ENCODE measurements around the gene OXA1L. TPM values are rescaled to one million over a fixed set of nuclear protein-coding genes. Genes with fewer than 3 reads are reported as not detected.

The OXA1L gene
- polyA plus RNA-seq, 1 donor (not counting 4 experiments of a cell fraction or from before 2014, with no cell fraction given): 130 TPM

DNA sequence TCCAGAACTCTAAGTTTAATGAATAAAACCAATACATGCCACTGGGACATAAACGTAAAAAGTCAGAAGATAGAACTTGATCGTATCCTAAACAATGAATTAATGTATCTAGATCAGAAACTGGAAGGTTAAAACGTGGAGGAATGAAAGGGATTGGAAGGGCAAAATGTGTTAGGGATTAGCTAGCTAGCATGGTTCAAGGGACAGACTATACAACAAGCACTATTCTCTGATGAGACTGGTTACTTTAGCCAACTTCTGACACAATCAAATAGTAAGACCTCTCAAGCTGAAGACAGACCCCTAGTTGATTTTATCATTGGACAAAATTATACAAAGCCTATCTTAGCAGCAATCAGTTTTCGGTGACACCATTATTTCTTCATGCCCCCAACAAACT, 18.7 kb upstream of the OXA1L start:
- no peaks in the 10 kb centered on the region for H3K9me1 ChIP-seq (ENCODE audit: control insufficient read depth, extremely low read depth, insufficient read depth, low read length)
- TF ChIP-seq CTCF (optimal IDR thresholded peaks at IDR 0.05 in 1 of 3, IDR thresholded peaks at IDR 0.05 in 1 of 3, conservative IDR thresholded peaks at IDR 0.05 in 1 of 3; ENCODE audit: extremely low read depth in 1 of 3, insufficient read depth in 2 of 3, low read length in 3 of 3) (no peak), EZH2 (IDR thresholded peaks at IDR 0.05; ENCODE audit: low read length) (no peak)
- H3K9ac ChIP-seq (ENCODE audit: control insufficient read depth, extremely low read depth, insufficient read depth, low read length): no peak overlapping the region
- H3K27me3 ChIP-seq (ENCODE audit: control insufficient read depth, extremely low read depth, insufficient read depth, low read length): no peaks in the 10 kb centered on the region
- dilution Hi-C loops (cut with MboI; ENCODE audit: extremely low pct_ligation_motif_present, low sequenced_read_pairs): no loop called here
- no peak for FAIRE-seq
- no peaks in the 10 kb centered on the region for H3K36me3 ChIP-seq (ENCODE audit: control insufficient read depth in 2 of 2, extremely low read depth in 1 of 2, insufficient read depth in 2 of 2, low read length in 2 of 2)
- H3K4me1 ChIP-seq (ENCODE audit: control insufficient read depth, extremely low read depth, insufficient read depth, low read length): no peaks in the 10 kb centered on the region
- H3K4me3 ChIP-seq (ENCODE audit: control insufficient read depth in 2 of 3, extremely low read depth in 1 of 3, insufficient read depth in 2 of 3, low read depth in 1 of 3, low read length in 3 of 3): no peak overlapping the region
- no peaks in the 10 kb centered on the region for H4K20me1 ChIP-seq (ENCODE audit: control insufficient read depth, extremely low read depth, insufficient read depth, low read length)
- no peaks in the 10 kb centered on the region for H3K9me3 ChIP-seq (ENCODE audit: control insufficient read depth, low read depth, low read length)
- H3K4me2 ChIP-seq (ENCODE audit: control insufficient read depth, extremely low read depth, insufficient read depth, low read depth, low read length): no peak overlapping the region
- no peak for DNase-seq (ENCODE audit: low read depth, low spot score)
- H3K27ac ChIP-seq (ENCODE audit: control insufficient read depth, insufficient read depth, low read length): no peak overlapping the region
- H2AFZ ChIP-seq (ENCODE audit: control insufficient read depth, low read length): no peak overlapping the region
- no peaks in the 10 kb centered on the region for H3K79me2 ChIP-seq (ENCODE audit: control insufficient read depth, insufficient read depth, low read length)

GRCh38 chr14:22748206-22748605, 18.3 kb upstream of the OXA1L start:
- Histone ChIP-seq H4K20me1 (ENCODE audit: control insufficient read depth, extremely low read depth, insufficient read depth, low read length) (no peaks in the 10 kb centered on the region), H3K27ac (ENCODE audit: control insufficient read depth, insufficient read depth, low read length) (no peak overlapping the region), H2AFZ (ENCODE audit: control insufficient read depth, low read length) (no peak overlapping the region), H3K4me2 (ENCODE audit: control insufficient read depth, extremely low read depth, insufficient read depth, low read depth, low read length) (no peak overlapping the region), H3K4me3 (ENCODE audit: control insufficient read depth in 2 of 3, extremely low read depth in 1 of 3, insufficient read depth in 2 of 3, low read depth in 1 of 3, low read length in 3 of 3) (no peak overlapping the region), H3K36me3 (ENCODE audit: control insufficient read depth in 2 of 2, extremely low read depth in 1 of 2, insufficient read depth in 2 of 2, low read length in 2 of 2) (no peaks in the 10 kb centered on the region), H3K9ac (ENCODE audit: control insufficient read depth, extremely low read depth, insufficient read depth, low read length) (no peak overlapping the region), H3K9me3 (ENCODE audit: control insufficient read depth, low read depth, low read length) (no peaks in the 10 kb centered on the region), H3K27me3 (ENCODE audit: control insufficient read depth, extremely low read depth, insufficient read depth, low read length) (no peaks in the 10 kb centered on the region), H3K4me1 (ENCODE audit: control insufficient read depth, extremely low read depth, insufficient read depth, low read length) (no peaks in the 10 kb centered on the region), H3K9me1 (ENCODE audit: control insufficient read depth, extremely low read depth, insufficient read depth, low read length) (no peaks in the 10 kb centered on the region), H3K79me2 (ENCODE audit: control insufficient read depth, insufficient read depth, low read length) (no peaks in the 10 kb centered on the region)
- no peak for DNase-seq (ENCODE audit: low read depth, low spot score)
- dilution Hi-C loops (cut with MboI; ENCODE audit: extremely low pct_ligation_motif_present, low sequenced_read_pairs): no loop called here
- TF ChIP-seq EZH2 (IDR thresholded peaks at IDR 0.05; ENCODE audit: low read length): no peak
- no peak for TF ChIP-seq CTCF (optimal IDR thresholded peaks at IDR 0.05 in 1 of 3, IDR thresholded peaks at IDR 0.05 in 1 of 3, conservative IDR thresholded peaks at IDR 0.05 in 1 of 3; ENCODE audit: extremely low read depth in 1 of 3, insufficient read depth in 2 of 3, low read length in 3 of 3)
- FAIRE-seq: no peak

All from keratinocyte (primary cell).